ENCODE results near the gene CST9. TPM values are rescaled to one million over a fixed set of nuclear protein-coding genes. Genes with fewer than 3 reads are reported as not detected.
A peak's percentile ranks its signal among the peaks of the same experiment; 100 is the strongest.
"Not testable (repeated sequence)": the region's sequence is repeated elsewhere in the genome, so short reads cannot be mapped to it uniquely, and the experiment has no call there.

The CST9 gene
- total and polyA plus RNA-seq, 9 of the 15 experiments (the other 6 are each of a cell fraction or from before 2014, with no cell fraction given) = not detected

- CTCF ChIA-PET (ENCODE audit: low intra/inter-chr PET ratio); H4K20me1 ChIP-seq (replicated peaks; ENCODE audit: control insufficient read depth, insufficient read depth, low read length); H3K9me3 ChIP-seq (replicated peaks; ENCODE audit: control insufficient read depth, insufficient read depth, low read depth, low read length); H3K4me3 ChIP-seq; H3K36me3 ChIP-seq (ENCODE audit: control insufficient read depth, insufficient read depth, low read length); intact Hi-C loops (cut with micrococcal nuclease); POLR2A ChIA-PET; H3K27me3 ChIP-seq (ENCODE audit: control insufficient read depth in 2 of 2, insufficient read depth in 2 of 2, low read length in 2 of 2); H3K9ac ChIP-seq (ENCODE audit: insufficient read depth in 1 of 2, low read depth in 2 of 2, low read length in 2 of 2); in situ Hi-C loops (cut with MboI); H3K79me2 ChIP-seq (ENCODE audit: control insufficient read depth, insufficient read depth, low read length); H3K27ac ChIP-seq (ENCODE audit: extremely low read depth, low read depth, low read length); H3K9me1 ChIP-seq (ENCODE audit: control insufficient read depth, insufficient read depth, low read length); H3K4me2 ChIP-seq (ENCODE audit: insufficient read depth, low read length); H3K4me1 ChIP-seq (replicated peaks in 1 of 2; ENCODE audit: control insufficient read depth in 2 of 2, insufficient read depth in 2 of 2, low read length in 2 of 2); BruUV-seq (replicated peaks): not testable (repeated sequence)
- ATAC-seq (peak; percentile 76), FAIRE-seq (peak; percentile 23), DNase-seq (ENCODE audit: extremely low read depth in 1 of 4, low spot score in 3 of 4) (peak; percentile 20 to 53 (median 31))
- 0 out of 2 replicates have a peak overlapping the region, but pooled peaks have one; percentile 62 for H2AFZ ChIP-seq (ENCODE audit: low read depth, low read length)
- WGBS (ENCODE audit: insufficient coverage, low coverage, missing lambda C conversion rate) = 16% methylated on average over 9 of the region's 9 CpGs
- TF ChIP-seq EGR1 (conservative IDR thresholded peaks at IDR 0.05) (0 out of 2 replicates have a peak, but pooled peaks have one; percentile 8), ZNF316 (IDR thresholded peaks at IDR 0.05) (peak; percentile 47), NFE2 (IDR thresholded peaks at IDR 0.05; ENCODE audit: low read depth) (peak; percentile 67), MAFG (tag; conservative IDR thresholded peaks at IDR 0.05) (peak; percentile 35; the same call in 1 of the 2 replicates), MAFF (IDR thresholded peaks at IDR 0.05; ENCODE audit: low read length) (peak; percentile 21; the same call in 1 of the 2 replicates), C11orf30 (IDR thresholded peaks at IDR 0.05; ENCODE audit: low read depth) (peak; percentile 52; the same call in 1 of the 2 replicates)
Observed at GRCh38 chr20:23581833-23582232, 23.9 kb downstream of the CST9 start.

GRCh38 chr20:23574977-23575376 lies 30.7 kb downstream of the CST9 start:
- FAIRE-seq = no peak
- no peaks in the 10 kb centered on the region for H3K36me3 ChIP-seq (ENCODE audit: control insufficient read depth, insufficient read depth, low read length)
- TF ChIP-seq FOXK2 (conservative IDR thresholded peaks at IDR 0.05 in 1 of 2, IDR thresholded peaks at IDR 0.05 in 1 of 2; ENCODE audit: low read depth in 2 of 2) = no peak
- TF ChIP-seq ZNF518B (CRISPR knock-in tag; IDR thresholded peaks at IDR 0.05) = no peak
- no peak for TF ChIP-seq ZNF586 (CRISPR knock-in tag; conservative IDR thresholded peaks at IDR 0.05)
- TF ChIP-seq KDM1A (IDR thresholded peaks at IDR 0.05) = no peak
- no peak for TF ChIP-seq HNRNPK (IDR thresholded peaks at IDR 0.05; ENCODE audit: low read depth, low read length, poor library complexity, severe bottlenecking)
- TF ChIP-seq ZNF354B (CRISPR knock-in tag; IDR thresholded peaks at IDR 0.05) = no peak
- TF ChIP-seq, protein P1, sequence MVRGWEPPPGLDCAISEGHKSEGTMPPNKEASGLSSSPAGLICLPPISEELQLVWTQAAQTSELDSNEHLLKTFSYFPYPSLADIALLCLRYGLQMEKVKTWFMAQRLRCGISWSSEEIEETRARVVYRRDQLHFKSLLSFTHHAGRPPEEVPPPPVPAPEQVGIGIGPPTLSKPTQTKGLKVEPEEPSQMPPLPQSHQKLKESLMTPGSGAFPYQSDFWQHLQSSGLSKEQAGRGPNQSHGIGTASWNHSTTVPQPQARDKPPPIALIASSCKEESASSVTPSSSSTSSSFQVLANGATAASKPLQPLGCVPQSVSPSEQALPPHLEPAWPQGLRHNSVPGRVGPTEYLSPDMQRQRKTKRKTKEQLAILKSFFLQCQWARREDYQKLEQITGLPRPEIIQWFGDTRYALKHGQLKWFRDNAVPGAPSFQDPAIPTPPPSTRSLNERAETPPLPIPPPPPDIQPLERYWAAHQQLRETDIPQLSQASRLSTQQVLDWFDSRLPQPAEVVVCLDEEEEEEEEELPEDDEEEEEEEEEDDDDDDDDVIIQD (CRISPR knock-in tag; IDR thresholded peaks at IDR 0.05) = no peak
- TF ChIP-seq ZNF316 (IDR thresholded peaks at IDR 0.05) = 0 out of 2 replicates have a peak, but pooled peaks have one; percentile 10
- TF ChIP-seq KLF10 (CRISPR knock-in tag; IDR thresholded peaks at IDR 0.05) = no peak
- in situ Hi-C loops (cut with MboI) (no loop called here), intact Hi-C loops (cut with micrococcal nuclease) (no loop called here)
- ChIA-PET POLR2A (no interaction called here), CTCF (ENCODE audit: low intra/inter-chr PET ratio) (no interaction called here)
- no peaks in the 10 kb centered on the region; a peak in 2 of 5 replicates for H3K27me3 ChIP-seq (ENCODE audit: control insufficient read depth in 2 of 2, insufficient read depth in 2 of 2, low read length in 2 of 2)
- H3K4me1 ChIP-seq (replicated peaks in 1 of 2; ENCODE audit: control insufficient read depth in 2 of 2, insufficient read depth in 2 of 2, low read length in 2 of 2) = no peaks in the 10 kb centered on the region
- no TSS peak for BruUV-seq (replicated peaks)
- H4K20me1 ChIP-seq (replicated peaks; ENCODE audit: control insufficient read depth, insufficient read depth, low read length) = no peaks in the 10 kb centered on the region
- H3K79me2 ChIP-seq (ENCODE audit: control insufficient read depth, insufficient read depth, low read length) = no peaks in the 10 kb centered on the region
- no peaks in the 10 kb centered on the region for H3K9me1 ChIP-seq (ENCODE audit: control insufficient read depth, insufficient read depth, low read length)
- H3K4me2 ChIP-seq (ENCODE audit: insufficient read depth, low read length) = no peak overlapping the region
- H2AFZ ChIP-seq (ENCODE audit: low read depth, low read length) = no peak overlapping the region
- no peak overlapping the region for H3K4me3 ChIP-seq
- ATAC-seq = no peak
- no peaks in the 10 kb centered on the region for H3K9me3 ChIP-seq (replicated peaks; ENCODE audit: control insufficient read depth, insufficient read depth, low read depth, low read length)
- no peak for DNase-seq (ENCODE audit: extremely low read depth in 1 of 4, low spot score in 3 of 4)
- no peak overlapping the region for H3K27ac ChIP-seq (ENCODE audit: extremely low read depth, low read depth, low read length)
- H3K9ac ChIP-seq (ENCODE audit: insufficient read depth in 1 of 2, low read depth in 2 of 2, low read length in 2 of 2) = no peak overlapping the region
